ENCODE results near the gene TAOK3.

TAOK3 gene

GRCh38 chr12:118307069-118307954 lies 65.4 kb downstream of the TAOK3 start:
- Histone ChIP-seq H4K20me1 (ENCODE audit: insufficient read depth, low read length) (no peaks in the 10 kb centered on the region), H3K27ac (ENCODE audit: low read depth, low read length, poor library complexity, severe bottlenecking) (peak overlapping the region; percentile 25), H3F3A (ENCODE audit: insufficient read depth, low read length) (no peaks in the 10 kb centered on the region), H3K4me1 (ENCODE audit: insufficient read depth, low read length, severe bottlenecking) (peaks cover 20% of the 10 kb centered on the region), H3K4me2 (ENCODE audit: low read length) (peak overlapping the region; percentile 36), H3K9me3 (ENCODE audit: low read length) (no peaks in the 10 kb centered on the region), H3K79me2 (ENCODE audit: insufficient read depth, low read length) (peaks cover 4% of the 10 kb centered on the region; the same call in 1 of the 2 replicates), H3K27me3 (ENCODE audit: insufficient read depth, low read length) (no peaks in the 10 kb centered on the region), H2AFZ (ENCODE audit: low read length) (no peak overlapping the region), H3K36me3 (ENCODE audit: insufficient read depth, low read length) (no peaks in the 10 kb centered on the region), H3K9me2 (ENCODE audit: low read depth, low read length) (no peaks in the 10 kb centered on the region), H3K9ac (ENCODE audit: low read length) (no peak overlapping the region), H3K4me3 (ENCODE audit: low read depth, low read length, poor library complexity, severe bottlenecking) (no peak overlapping the region)
- TF ChIP-seq CTCF (IDR thresholded peaks at IDR 0.05; ENCODE audit: low read length) (no peak), EZH2 (IDR thresholded peaks at IDR 0.05; ENCODE audit: borderline replicate concordance, low read length) (no peak)

- Histone ChIP-seq H3K4me3 (ENCODE audit: low read depth, low read length, poor library complexity, severe bottlenecking) (no peak overlapping the region), H3K4me2 (ENCODE audit: low read length) (no peak overlapping the region), H3K79me2 (ENCODE audit: insufficient read depth, low read length) (peaks cover 9% of the 10 kb centered on the region; the same call in 1 of the 2 replicates), H3F3A (ENCODE audit: insufficient read depth, low read length) (no peaks in the 10 kb centered on the region), H2AFZ (ENCODE audit: low read length) (no peak overlapping the region), H3K36me3 (ENCODE audit: insufficient read depth, low read length) (no peaks in the 10 kb centered on the region), H3K4me1 (ENCODE audit: insufficient read depth, low read length, severe bottlenecking) (peaks cover 36% of the 10 kb centered on the region), H3K27me3 (ENCODE audit: insufficient read depth, low read length) (no peaks in the 10 kb centered on the region), H3K27ac (ENCODE audit: low read depth, low read length, poor library complexity, severe bottlenecking) (no peak overlapping the region), H3K9me2 (ENCODE audit: low read depth, low read length) (no peaks in the 10 kb centered on the region), H3K9ac (ENCODE audit: low read length) (no peak overlapping the region), H4K20me1 (ENCODE audit: insufficient read depth, low read length) (no peaks in the 10 kb centered on the region), H3K9me3 (ENCODE audit: low read length) (no peaks in the 10 kb centered on the region)
- TF ChIP-seq CTCF (IDR thresholded peaks at IDR 0.05; ENCODE audit: low read length) (no peak), EZH2 (IDR thresholded peaks at IDR 0.05; ENCODE audit: borderline replicate concordance, low read length) (no peak)
These were observed 68.6 kb downstream of the TAOK3 start for GRCh38 chr12:118304093-118304492.

- no peaks in the 10 kb centered on the region for H3K36me3 ChIP-seq (ENCODE audit: insufficient read depth, low read length)
- H3K27me3 ChIP-seq (ENCODE audit: insufficient read depth, low read length): no peaks in the 10 kb centered on the region
- no peaks in the 10 kb centered on the region for H3K9me2 ChIP-seq (ENCODE audit: low read depth, low read length)
- H3K27ac ChIP-seq (ENCODE audit: low read depth, low read length, poor library complexity, severe bottlenecking): peak overlapping the region; percentile 8
- H3K9ac ChIP-seq (ENCODE audit: low read length): no peak overlapping the region
- H3K79me2 ChIP-seq (ENCODE audit: insufficient read depth, low read length): peaks cover 13% of the 10 kb centered on the region
- H3K4me3 ChIP-seq (ENCODE audit: low read depth, low read length, poor library complexity, severe bottlenecking): no peak overlapping the region
- TF ChIP-seq EZH2 (IDR thresholded peaks at IDR 0.05; ENCODE audit: borderline replicate concordance, low read length) (no peak), CTCF (IDR thresholded peaks at IDR 0.05; ENCODE audit: low read length) (no peak)
- no peaks in the 10 kb centered on the region for H3K9me3 ChIP-seq (ENCODE audit: low read length)
- no peaks in the 10 kb centered on the region for H3F3A ChIP-seq (ENCODE audit: insufficient read depth, low read length)
- no peaks in the 10 kb centered on the region for H4K20me1 ChIP-seq (ENCODE audit: insufficient read depth, low read length)
- no peak overlapping the region for H2AFZ ChIP-seq (ENCODE audit: low read length)
- H3K4me1 ChIP-seq (ENCODE audit: insufficient read depth, low read length, severe bottlenecking): peaks cover 20% of the 10 kb centered on the region
- H3K4me2 ChIP-seq (ENCODE audit: low read length): no peak overlapping the region
These were observed 70.7 kb downstream of the TAOK3 start for GRCh38 chr12:118302053-118302452.

All from OCI-LY1 (cell line).